Endothelial cell of umbilical vein (primary cell): Measurements from ENCODE around the gene EXOC6B. TPM values are rescaled to one million over a fixed set of nuclear protein-coding genes. Genes with fewer than 3 reads are reported as not detected.

Experiments
- BruUV-seq: library from RNA; stranded (reverse); fragments of 400-500 nt; replicated peaks from 2 replicates; lab custom pipeline; 2021; lab: Mats Ljungman, UMichigan
- CTCF ChIA-PET: fragments of 300-600, 350-600 bp; sonication (Branson Sonifier 250); formaldehyde crosslinking; loops from one replicate; lab custom pipeline; 2021; ENCODE audit warnings: antibody characterized with exemption, inconsistent platforms; lab: Charles Lee
- POLR2A ChIA-PET: fragments of 300-600, 350-600 bp; sonication (Branson Sonifier 250); formaldehyde crosslinking; loops from one replicate; lab custom pipeline; 2021; ENCODE audit warnings: antibody characterized with exemption, inconsistent platforms; lab: Charles Lee
- DNase-seq: peaks from one replicate; pipeline ENCODE4 v3.0.0-alpha.2; 2011; ENCODE audit warnings: low read depth, low spot score
- FAIRE-seq: peaks from 2 replicates; lab custom pipeline; 2011; peaks lifted over from hg19 to GRCh38; lab: Jason Lieb, UNC
- H2AFZ ChIP-seq: 2 replicates; pipeline ENCODE4 v1.6.0; 2012; ENCODE audit warnings: low read depth, low read length, control low read depth, inconsistent platforms
- H3K27ac ChIP-seq: 2 replicates; pipeline ENCODE4 v1.5.1; 2011; ENCODE audit warnings: low read depth, mild to moderate bottlenecking, control low read depth, low read length, moderate library complexity; ENCODE audit not compliant: insufficient read depth
- H3K27me3 ChIP-seq, 2 experiments: 2 replicates each; pipeline versions ENCODE4 v1.6.0 to v1.6.1; 2011; ENCODE audit warnings: low read length in 2 of 2, mixed read lengths in 1 of 2; ENCODE audit not compliant: control insufficient read depth in 2 of 2, insufficient read depth in 2 of 2
- H3K36me3 ChIP-seq, 2 experiments: 2 replicates in 1 of 2; 3 replicates in 1 of 2; pipeline ENCODE4 v1.5.1; 2011; ENCODE audit warnings: low read length in 2 of 2, mild to moderate bottlenecking in 1 of 2, moderate library complexity in 1 of 2; ENCODE audit not compliant: control insufficient read depth in 2 of 2, insufficient read depth in 2 of 2; ENCODE audit errors: extremely low read depth in 1 of 2
- H3K4me1 ChIP-seq: 3 replicates; pipeline ENCODE4 v1.5.1; 2011; ENCODE audit warnings: mild to moderate bottlenecking, low read length; ENCODE audit not compliant: control insufficient read depth, insufficient read depth; ENCODE audit errors: extremely low read depth
- H3K4me2 ChIP-seq: 2 replicates; pipeline ENCODE4 v1.6.1; 2011; ENCODE audit warnings: low read length, control low read depth, mixed read lengths; ENCODE audit not compliant: insufficient read depth
- H3K4me3 ChIP-seq, 3 experiments: fragments of 200-600 bp in 1 of 3; sonication (generic), shearing (Covaris generic) in 1 of 3; replicated peaks in 1 of 3; 2 replicates each; pipeline ENCODE4 v1.5.1; 2011 to 2016; ENCODE audit warnings: control low read depth in 3 of 3, low read length in 3 of 3, mild to moderate bottlenecking in 2 of 3, inconsistent platforms in 1 of 3, low read depth in 1 of 3, moderate library complexity in 1 of 3; ENCODE audit not compliant: insufficient read depth in 1 of 3
- H3K79me2 ChIP-seq: 2 replicates; pipeline ENCODE4 v1.6.0; 2012; ENCODE audit warnings: low read length, inconsistent platforms; ENCODE audit not compliant: control insufficient read depth, insufficient read depth
- H3K9ac ChIP-seq: replicated peaks from 2 replicates; pipeline ENCODE3; 2011; ENCODE audit warnings: low read length, control low read depth; ENCODE audit not compliant: insufficient read depth; ENCODE audit errors: extremely low read depth
- H3K9me1 ChIP-seq: replicated peaks from 3 replicates; pipeline ENCODE4 v1.6.0; 2011; ENCODE audit warnings: mild to moderate bottlenecking, low read length; ENCODE audit not compliant: control insufficient read depth, insufficient read depth; ENCODE audit errors: extremely low read depth
- H3K9me3 ChIP-seq: replicated peaks from 2 replicates; pipeline ENCODE4 v1.5.1; 2012; ENCODE audit warnings: low read length, inconsistent platforms; ENCODE audit not compliant: control insufficient read depth, insufficient read depth
- H4K20me1 ChIP-seq: replicated peaks from 2 replicates; pipeline ENCODE3; 2011; ENCODE audit warnings: mild to moderate bottlenecking, low read length; ENCODE audit not compliant: control insufficient read depth, insufficient read depth; ENCODE audit errors: extremely low read depth
- EZH2 ChIP-seq: IDR thresholded peaks from 2 replicates; pipeline ENCODE4 v1.6.1; 2012; ENCODE audit warnings: borderline replicate concordance, low read depth, mild to moderate bottlenecking, moderate library complexity, low read length, inconsistent platforms; ENCODE audit not compliant: severe bottlenecking
- FOS ChIP-seq: IDR thresholded peaks from 2 replicates; pipeline ENCODE4 v1.6.1; 2011; ENCODE audit warnings: mild to moderate bottlenecking, low read length, moderate library complexity, borderline replicate concordance; ENCODE audit not compliant: insufficient read depth
- GATA2 ChIP-seq: IDR thresholded peaks from 2 replicates; pipeline ENCODE4 v1.7.0; 2011; ENCODE audit warnings: low read depth, mild to moderate bottlenecking, moderate library complexity, mixed read lengths, low read length; ENCODE audit not compliant: insufficient read length, insufficient read depth
- JUN ChIP-seq: IDR thresholded peaks from 2 replicates; pipeline ENCODE4 v1.6.1; 2011; ENCODE audit warnings: borderline replicate concordance, low read depth; ENCODE audit not compliant: insufficient read length, insufficient read depth
- MYC ChIP-seq: IDR thresholded peaks from one replicate; pipeline ENCODE4 v1.6.1; 2011; ENCODE audit warnings: mild to moderate bottlenecking, low read depth, low read length
- POLR2A ChIP-seq: IDR thresholded peaks from 2 replicates; pipeline ENCODE4 v1.6.1; 2012; ENCODE audit warnings: low read depth, mild to moderate bottlenecking, control low read depth, low read length
- POLR2AphosphoS5 ChIP-seq: IDR thresholded peaks from 2 replicates; pipeline ENCODE4 v1.6.1; 2012; ENCODE audit warnings: low read depth, mild to moderate bottlenecking, control low read depth, low read length, moderate library complexity; ENCODE audit not compliant: insufficient read depth
- dilution Hi-C: fragments of 300-500 bp; cut with MboI; formaldehyde crosslinking; loops from one replicate; pipeline ENCODE4 v1.15.0; 2019; ENCODE audit warnings: low sequenced_read_pairs; ENCODE audit not compliant: extremely low pct_ligation_motif_present
- intact Hi-C: fragments of 100-400 bp; cut with micrococcal nuclease; formaldehyde crosslinking; loops from one replicate; pipeline ENCODE4 v1.10.0; 2022
- polyA plus RNA-seq, 4 experiments: library from polyadenylated mRNA; depleted of rRNA in 3 of 4; stranded (reverse) in 3 of 4; unstranded in 1 of 4; fragments of >200 nt; gene quantifications; 2 replicates each; pipeline versions ENCODE4 v1.2.1 to v1.2.3, GENCODE V29; 2011 to 2012; ENCODE audit warnings: missing spikeins in 1 of 4
- total RNA-seq: library from RNA; stranded (reverse); gene quantifications from 2 replicates; pipeline ENCODE4 v1.2.3, GENCODE V29; 2021
- TF ChIP-seq, protein P1 (sequence below), 2 donors: IDR thresholded peaks; 1 replicate in 1 of 2; 2 replicates in 1 of 2; pipeline ENCODE4 v1.5.1; 2011; ENCODE audit warnings: low read length in 2 of 2, mild to moderate bottlenecking in 2 of 2, moderate library complexity in 2 of 2, control low read depth in 1 of 2, inconsistent platforms in 1 of 2, low read depth in 1 of 2; ENCODE audit not compliant: insufficient read depth in 1 of 2; ENCODE audit errors: extremely low read depth in 1 of 2
- TF ChIP-seq, protein P2 (sequence below): IDR thresholded peaks from 2 replicates; pipeline ENCODE4 v1.6.1; 2011; ENCODE audit not compliant: insufficient read depth, insufficient read length

The EXOC6B gene
- total and polyA plus RNA-seq, 2 donors (not counting 3 experiments of a cell fraction or from before 2014, with no cell fraction given): 10.8 to 34.8 TPM

DNA sequence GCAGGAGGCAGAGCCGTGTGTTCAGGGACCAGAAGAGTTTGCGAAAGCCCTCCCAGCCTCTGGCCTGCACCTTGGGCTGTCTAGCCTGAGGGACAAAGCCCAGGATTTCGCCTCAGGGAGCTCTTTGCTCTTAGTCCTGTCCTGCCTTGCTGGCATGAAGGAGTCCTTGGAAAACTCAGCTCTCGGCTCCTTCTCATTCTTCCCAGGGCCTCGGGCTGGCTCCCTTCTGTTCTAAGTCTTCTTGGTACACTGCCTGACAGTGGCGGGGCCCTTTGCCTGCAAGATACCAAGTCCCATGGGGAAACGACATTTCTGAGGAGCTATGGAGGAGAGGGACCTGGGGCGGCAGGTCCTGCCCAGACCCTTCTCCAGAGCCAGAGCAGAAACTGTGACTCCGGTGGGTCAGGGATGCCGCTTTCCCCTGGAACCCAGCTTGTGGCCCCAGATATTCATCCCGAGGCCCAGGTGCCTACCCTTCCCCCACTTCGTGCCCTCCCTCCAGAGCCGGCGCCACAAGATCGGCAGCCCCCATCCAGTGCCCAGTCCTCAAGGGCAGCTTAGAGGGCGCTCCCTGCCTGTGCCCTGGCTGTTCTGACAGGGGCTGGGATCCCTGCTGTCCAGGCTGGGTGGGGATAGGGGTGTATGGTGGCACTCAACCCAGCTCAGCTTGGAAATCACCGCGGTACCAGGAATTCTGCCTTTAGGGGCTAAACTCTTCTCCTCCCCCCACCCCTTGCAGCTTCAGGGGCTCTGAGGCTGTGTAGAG lies 672.6 kb downstream of the EXOC6B start:
- DNase-seq (no peak), FAIRE-seq (no peak)
- POLR2A ChIA-PET: no interaction called here
- H3K4me1 ChIP-seq: peaks cover 5% of the 10 kb centered on the region
- CTCF ChIA-PET: interaction anchor here (0.9 to 6.6 kb wide), 6 partner anchors 25 to 592 kb away, joined by 3 to 106 read pairs (median 10); no protein-coding TSS in a partner anchor
- intact Hi-C loops: loop anchor here (5.0 kb wide), 2 partner anchors 546 to 594 kb away; no protein-coding TSS in a partner anchor
- H3K9ac ChIP-seq: no peak overlapping the region
- H3K79me2 ChIP-seq: no peaks in the 10 kb centered on the region
- H4K20me1 ChIP-seq: no peaks in the 10 kb centered on the region
- dilution Hi-C loops: no loop called here
- no peak overlapping the region for H2AFZ ChIP-seq
- BruUV-seq: no TSS peak
- no peak overlapping the region for H3K4me2 ChIP-seq
- H3K36me3 ChIP-seq: no peaks in the 10 kb centered on the region
- TF ChIP-seq POLR2AphosphoS5 (no peak), FOS (no peak), MYC (no peak), EZH2 (no peak), POLR2A (no peak), JUN (no peak), GATA2 (no peak)
- TF ChIP-seq, protein P1, sequence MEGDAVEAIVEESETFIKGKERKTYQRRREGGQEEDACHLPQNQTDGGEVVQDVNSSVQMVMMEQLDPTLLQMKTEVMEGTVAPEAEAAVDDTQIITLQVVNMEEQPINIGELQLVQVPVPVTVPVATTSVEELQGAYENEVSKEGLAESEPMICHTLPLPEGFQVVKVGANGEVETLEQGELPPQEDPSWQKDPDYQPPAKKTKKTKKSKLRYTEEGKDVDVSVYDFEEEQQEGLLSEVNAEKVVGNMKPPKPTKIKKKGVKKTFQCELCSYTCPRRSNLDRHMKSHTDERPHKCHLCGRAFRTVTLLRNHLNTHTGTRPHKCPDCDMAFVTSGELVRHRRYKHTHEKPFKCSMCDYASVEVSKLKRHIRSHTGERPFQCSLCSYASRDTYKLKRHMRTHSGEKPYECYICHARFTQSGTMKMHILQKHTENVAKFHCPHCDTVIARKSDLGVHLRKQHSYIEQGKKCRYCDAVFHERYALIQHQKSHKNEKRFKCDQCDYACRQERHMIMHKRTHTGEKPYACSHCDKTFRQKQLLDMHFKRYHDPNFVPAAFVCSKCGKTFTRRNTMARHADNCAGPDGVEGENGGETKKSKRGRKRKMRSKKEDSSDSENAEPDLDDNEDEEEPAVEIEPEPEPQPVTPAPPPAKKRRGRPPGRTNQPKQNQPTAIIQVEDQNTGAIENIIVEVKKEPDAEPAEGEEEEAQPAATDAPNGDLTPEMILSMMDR (IDR thresholded peaks at IDR 0.05; ENCODE audit: extremely low read depth in 1 of 2, insufficient read depth in 1 of 2, low read depth in 1 of 2, low read length in 2 of 2): no peak
- TF ChIP-seq, protein P2, sequence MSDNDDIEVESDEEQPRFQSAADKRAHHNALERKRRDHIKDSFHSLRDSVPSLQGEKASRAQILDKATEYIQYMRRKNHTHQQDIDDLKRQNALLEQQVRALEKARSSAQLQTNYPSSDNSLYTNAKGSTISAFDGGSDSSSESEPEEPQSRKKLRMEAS: no peak
- H3K27ac ChIP-seq: no peak overlapping the region
- H3K9me3 ChIP-seq: no peaks in the 10 kb centered on the region
- no peaks in the 10 kb centered on the region for H3K9me1 ChIP-seq
- no peak overlapping the region for H3K4me3 ChIP-seq
- peaks cover 31 to 36% of the 10 kb centered on the region in 2 experiments for H3K27me3 ChIP-seq
